ENCODE data around the gene LRMDA. TPM values are rescaled to one million over a fixed set of nuclear protein-coding genes. Genes with fewer than 3 reads are reported as not detected.

The LRMDA gene
- total and polyA plus RNA-seq, 12 donors: 30.7 to 132 (median 78.1) TPM

- intact Hi-C loops (cut with DNase I): no loop called here
- Histone ChIP-seq H3K27me3 (no peaks in the 10 kb centered on the region), H3K9me3 (replicated peaks in 1 of 3) (no peaks in the 10 kb centered on the region), H3K4me1 (replicated peaks in 1 of 2) (no peaks in the 10 kb centered on the region), H3K36me3 (replicated peaks in 1 of 2) (no peaks in the 10 kb centered on the region), H3K27ac (no peak overlapping the region), H3K4me3 (no peak overlapping the region)
- TF ChIP-seq CTCF (IDR thresholded peaks at IDR 0.05) (no peak), POLR2A (IDR thresholded peaks at IDR 0.05) (no peak)
- WGBS, 4 donors: 93 to 94% (median 93%) methylated on average over 3 of the region's 3 CpGs
- no peak for DNase-seq
Observed at GRCh38 chr10:75737580-75737949, 306.1 kb downstream of the LRMDA start.

GRCh38 chr10:75738924-75739323, 307.5 kb downstream of the LRMDA start:
- intact Hi-C loops (cut with DNase I): no loop called here
- H3K4me1 ChIP-seq (replicated peaks in 1 of 2): no peaks in the 10 kb centered on the region
- WGBS, 4 donors: 97 to 99% (median 98%) methylated on average over 9 of the region's 9 CpGs
- H3K36me3 ChIP-seq (replicated peaks in 1 of 2): no peaks in the 10 kb centered on the region
- no peaks in the 10 kb centered on the region for H3K27me3 ChIP-seq
- H3K27ac ChIP-seq: no peak overlapping the region
- no peak for DNase-seq
- no peaks in the 10 kb centered on the region for H3K9me3 ChIP-seq (replicated peaks in 1 of 3)
- no peak for TF ChIP-seq POLR2A (IDR thresholded peaks at IDR 0.05)
- TF ChIP-seq CTCF (IDR thresholded peaks at IDR 0.05): no peak
- no peak overlapping the region for H3K4me3 ChIP-seq

GRCh38 chr10:75739414-75740143, 308.2 kb downstream of the LRMDA start:
- Histone ChIP-seq H3K27me3 (no peaks in the 10 kb centered on the region), H3K36me3 (replicated peaks in 1 of 2) (no peaks in the 10 kb centered on the region), H3K4me3 (no peak overlapping the region), H3K9me3 (replicated peaks in 1 of 3) (no peaks in the 10 kb centered on the region), H3K4me1 (replicated peaks in 1 of 2) (no peaks in the 10 kb centered on the region), H3K27ac (no peak overlapping the region)
- intact Hi-C loops (cut with DNase I): no loop called here
- no peak for DNase-seq
- 84 to 91% (median 89%) methylated on average over 8 of the region's 8 CpGs for WGBS, 4 donors
- TF ChIP-seq POLR2A (IDR thresholded peaks at IDR 0.05) (no peak), CTCF (IDR thresholded peaks at IDR 0.05) (no peak)

- no peak for TF ChIP-seq POLR2A (IDR thresholded peaks at IDR 0.05)
- no peak for TF ChIP-seq CTCF (IDR thresholded peaks at IDR 0.05)
- H3K36me3 ChIP-seq (replicated peaks in 1 of 2): no peaks in the 10 kb centered on the region
- no peak for DNase-seq
- H3K4me3 ChIP-seq: no peak overlapping the region
- no peaks in the 10 kb centered on the region for H3K27me3 ChIP-seq
- no peaks in the 10 kb centered on the region for H3K4me1 ChIP-seq (replicated peaks in 1 of 2)
- WGBS, 4 donors: 85 to 100% (median 92%) methylated on average over 1 of the region's 1 CpG
- intact Hi-C loops (cut with DNase I): no loop called here
- no peaks in the 10 kb centered on the region for H3K9me3 ChIP-seq (replicated peaks in 1 of 3)
- no peak overlapping the region for H3K27ac ChIP-seq
Observed at GRCh38 chr10:75740541-75740940, 309.1 kb downstream of the LRMDA start.

Measured in adrenal gland (tissue), 12 donors.